ENCODE measurements around the gene LY6G6D. TPM values are rescaled to one million over a fixed set of nuclear protein-coding genes. Genes with fewer than 3 reads are reported as not detected.

Gene LY6G6D
- total RNA-seq, 1 experiment from 2014 or later, result not detected

DNA sequence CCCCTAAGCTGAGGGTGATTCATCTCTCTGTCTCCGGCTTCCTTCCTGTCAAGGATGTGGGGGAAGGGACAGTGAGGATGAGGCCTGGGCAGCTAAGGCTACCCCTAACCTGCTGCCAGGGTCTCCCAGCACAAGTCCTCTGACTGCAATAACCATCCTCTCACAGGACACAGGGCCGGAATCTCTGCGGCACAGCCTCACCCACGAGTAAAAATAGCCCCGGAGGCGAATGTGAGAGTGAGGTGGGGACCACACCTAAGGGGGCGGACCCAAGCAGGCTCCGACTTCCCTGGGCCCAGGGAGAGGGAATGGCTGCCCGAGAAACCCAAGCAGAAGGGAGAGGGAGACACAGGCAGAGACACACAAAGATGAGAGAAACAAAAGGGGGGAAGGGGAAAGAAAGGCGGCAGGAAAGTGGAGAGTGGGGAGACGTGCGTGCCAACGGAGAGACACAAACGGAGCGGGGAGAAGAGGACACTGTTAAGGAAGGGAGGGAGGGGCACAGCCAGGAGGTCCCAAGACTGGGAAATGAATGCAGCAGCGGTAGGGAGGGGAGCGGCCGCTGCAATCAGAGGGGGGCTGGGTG is 19.8 kb downstream of the LY6G6D start:
- no peaks in the 10 kb centered on the region; the same call in 1 of the 2 replicates for H3K27me3 Mint-ChIP-seq (ENCODE audit: low read depth)
- ChIA-PET POLR2A (interaction anchor here (0.6 to 2.5 kb wide), 5 partner anchors 21 to 158 kb away, joined by 3 to 7 read pairs (median 3); partner anchors contain the start of genes BAG6 and HSPA1B), CTCF (interaction anchor here (0.6 to 7.1 kb wide), 11 partner anchors 32 to 1315 kb away, joined by 3 to 62 read pairs (median 4); partner anchors contain the start of genes ABHD16A, LSM2 and LY6G5C)
- peaks cover 27% of the 10 kb centered on the region for H3K36me3 Mint-ChIP-seq
- no peaks in the 10 kb centered on the region for H3K9me3 Mint-ChIP-seq
- ATAC-seq, result peak; percentile 31
- peaks cover 43% of the 10 kb centered on the region for H3K4me1 Mint-ChIP-seq
- 0 out of 2 replicates have a peak, but pooled peaks have one; percentile 9 for TF ChIP-seq GABPB1 (CRISPR knock-in tag; IDR thresholded peaks at IDR 0.05)
- peak; percentile 59; the same call in 1 of the 2 replicates for TF ChIP-seq ARID4B (CRISPR knock-in tag; IDR thresholded peaks at IDR 0.05; ENCODE audit: borderline replicate concordance)
- TF ChIP-seq ZNF121 (CRISPR knock-in tag; IDR thresholded peaks at IDR 0.05), result 0 out of 2 replicates have a peak, but pooled peaks have one; percentile 5
- TF ChIP-seq PRRX2 (CRISPR knock-in tag; IDR thresholded peaks at IDR 0.05), result no peak
- TF ChIP-seq NR3C1 (CRISPR knock-in tag; conservative IDR thresholded peaks at IDR 0.05; ENCODE audit: low read depth), result no peak
- TF ChIP-seq, protein P1, sequence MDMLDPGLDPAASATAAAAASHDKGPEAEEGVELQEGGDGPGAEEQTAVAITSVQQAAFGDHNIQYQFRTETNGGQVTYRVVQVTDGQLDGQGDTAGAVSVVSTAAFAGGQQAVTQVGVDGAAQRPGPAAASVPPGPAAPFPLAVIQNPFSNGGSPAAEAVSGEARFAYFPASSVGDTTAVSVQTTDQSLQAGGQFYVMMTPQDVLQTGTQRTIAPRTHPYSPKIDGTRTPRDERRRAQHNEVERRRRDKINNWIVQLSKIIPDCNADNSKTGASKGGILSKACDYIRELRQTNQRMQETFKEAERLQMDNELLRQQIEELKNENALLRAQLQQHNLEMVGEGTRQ (CRISPR knock-in tag; IDR thresholded peaks at IDR 0.05), result no peak
- no peak for TF ChIP-seq ATF1 (CRISPR knock-in tag; IDR thresholded peaks at IDR 0.05)
- TF ChIP-seq, protein P2, sequence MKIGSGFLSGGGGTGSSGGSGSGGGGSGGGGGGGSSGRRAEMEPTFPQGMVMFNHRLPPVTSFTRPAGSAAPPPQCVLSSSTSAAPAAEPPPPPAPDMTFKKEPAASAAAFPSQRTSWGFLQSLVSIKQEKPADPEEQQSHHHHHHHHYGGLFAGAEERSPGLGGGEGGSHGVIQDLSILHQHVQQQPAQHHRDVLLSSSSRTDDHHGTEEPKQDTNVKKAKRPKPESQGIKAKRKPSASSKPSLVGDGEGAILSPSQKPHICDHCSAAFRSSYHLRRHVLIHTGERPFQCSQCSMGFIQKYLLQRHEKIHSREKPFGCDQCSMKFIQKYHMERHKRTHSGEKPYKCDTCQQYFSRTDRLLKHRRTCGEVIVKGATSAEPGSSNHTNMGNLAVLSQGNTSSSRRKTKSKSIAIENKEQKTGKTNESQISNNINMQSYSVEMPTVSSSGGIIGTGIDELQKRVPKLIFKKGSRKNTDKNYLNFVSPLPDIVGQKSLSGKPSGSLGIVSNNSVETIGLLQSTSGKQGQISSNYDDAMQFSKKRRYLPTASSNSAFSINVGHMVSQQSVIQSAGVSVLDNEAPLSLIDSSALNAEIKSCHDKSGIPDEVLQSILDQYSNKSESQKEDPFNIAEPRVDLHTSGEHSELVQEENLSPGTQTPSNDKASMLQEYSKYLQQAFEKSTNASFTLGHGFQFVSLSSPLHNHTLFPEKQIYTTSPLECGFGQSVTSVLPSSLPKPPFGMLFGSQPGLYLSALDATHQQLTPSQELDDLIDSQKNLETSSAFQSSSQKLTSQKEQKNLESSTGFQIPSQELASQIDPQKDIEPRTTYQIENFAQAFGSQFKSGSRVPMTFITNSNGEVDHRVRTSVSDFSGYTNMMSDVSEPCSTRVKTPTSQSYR (CRISPR knock-in tag; IDR thresholded peaks at IDR 0.05), result peak; percentile 94; the same call in 1 of the 2 replicates
- no peak; the same call in 1 of the 2 replicates for TF ChIP-seq SP1 (CRISPR knock-in tag; conservative IDR thresholded peaks at IDR 0.05)
- H3K4me3 Mint-ChIP-seq, result peak overlapping the region; percentile 93
- no peak for DNase-seq (ENCODE audit: low spot score)
- H3K27ac Mint-ChIP-seq, result peak overlapping the region; percentile 32

DNA sequence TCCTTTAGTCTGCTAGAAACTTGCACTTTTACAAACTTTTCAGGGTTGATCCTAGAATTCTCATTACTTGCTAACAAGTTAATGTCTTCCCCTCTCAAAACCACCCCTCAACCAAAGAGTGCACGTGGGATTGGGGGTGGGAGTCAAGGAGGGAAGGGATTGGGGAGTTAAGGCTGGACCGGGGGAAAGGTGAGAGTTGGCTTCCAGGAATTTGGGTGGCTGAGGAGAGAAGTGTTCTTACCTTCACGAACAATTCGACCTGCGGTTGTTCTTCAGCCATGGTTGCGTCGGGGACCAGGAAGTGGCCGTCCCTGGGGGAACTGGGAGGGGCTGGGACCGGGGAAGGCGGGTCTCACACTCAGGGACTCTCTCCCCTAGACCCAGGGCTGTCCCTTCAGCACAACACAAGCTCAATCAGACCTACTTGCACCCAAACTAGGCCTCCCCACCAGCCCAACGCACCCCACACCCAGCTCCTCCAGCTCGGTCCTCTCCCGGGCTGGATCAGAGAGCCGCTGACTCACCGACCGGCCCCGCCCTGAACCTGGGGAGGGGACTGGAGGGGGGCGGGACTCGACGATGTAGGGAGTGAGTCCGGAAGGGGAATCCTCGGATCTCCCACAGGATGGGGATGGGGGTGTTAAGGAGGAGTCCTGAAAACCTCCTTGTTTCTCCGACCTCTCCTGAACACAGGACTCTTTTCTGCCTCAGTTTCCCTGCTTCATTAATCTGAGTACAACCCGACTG is 21.0 kb downstream of the LY6G6D start, which contains the start of gene CLIC1:
Gene CLIC1, minus strand, starts transcription at position 510 of the 747 bp plus-strand sequence. Its CDS starts 230 bp downstream, at position 280.
- H3K4me3 Mint-ChIP-seq, result peak within 1 kb of the TSS; percentile 93
- POLR2A ChIA-PET, result interaction anchor here (1.0 to 2.5 kb wide), 5 partner anchors 17 to 91 kb away, joined by 3 to 7 read pairs (median 4); partner anchors contain the start of genes BAG6 and HSPA1B
- no peaks in the 10 kb centered on the region for H3K9me3 Mint-ChIP-seq
- TF ChIP-seq CDX4 (CRISPR knock-in tag; IDR thresholded peaks at IDR 0.05; ENCODE audit: borderline replicate concordance) (no peak), MYBL2 (CRISPR knock-in tag; IDR thresholded peaks at IDR 0.05) (0 out of 2 replicates have a peak, but pooled peaks have one; percentile 33), SP1 (CRISPR knock-in tag; conservative IDR thresholded peaks at IDR 0.05) (peak; percentile 69), NFE2L1 (CRISPR knock-in tag; IDR thresholded peaks at IDR 0.05) (peak; percentile 94), ZNF232 (CRISPR knock-in tag; IDR thresholded peaks at IDR 0.05) (no peak), GABPB1 (CRISPR knock-in tag; IDR thresholded peaks at IDR 0.05) (peak; percentile 71), ETV6 (CRISPR knock-in tag; IDR thresholded peaks at IDR 0.05) (0 out of 2 replicates have a peak, but pooled peaks have one; percentile 1), SOX15 (CRISPR knock-in tag; IDR thresholded peaks at IDR 0.05) (no peak)
- ATAC-seq (peak; percentile 26), DNase-seq (ENCODE audit: low spot score) (peak; percentile 81)
- CTCF ChIA-PET, result interaction anchor here (0.6 to 7.1 kb wide), 13 partner anchors 12 to 216 kb away, joined by 3 to 62 read pairs (median 4); partner anchors contain the start of genes C6orf47, LSM2 and LY6G5C
- peaks cover 25% of the 10 kb centered on the region for H3K36me3 Mint-ChIP-seq
- H3K4me1 Mint-ChIP-seq, result peaks cover 41% of the 10 kb centered on the region
- H3K27me3 Mint-ChIP-seq (ENCODE audit: low read depth), result no peaks in the 10 kb centered on the region; the same call in 1 of the 2 replicates
- peak within 1 kb of the TSS; percentile 90 for H3K27ac Mint-ChIP-seq

Data from WTC11 (cell line).